NCI-H82 treated with DMSO at 0.1 percent for 48 hours (cell line): ENCODE measurements around the gene ZNF444.
A peak's percentile ranks its signal among the peaks of the same experiment; 100 is the strongest.

Experiments used
- DNase-seq: peaks from one replicate; lab custom pipeline; 2025; ENCODE audit not compliant: unreplicated experiment; lab: John Stamatoyannopoulos, UW

Gene ZNF444

GRCh38 chr19:56106993-56107392 lies 34.1 kb upstream of the ZNF444 start:
- DNase-seq, result no peak

- no peak for DNase-seq
Measured at GRCh38 chr19:56107626-56108351, 33.3 kb upstream of the ZNF444 start.

GRCh38 chr19:56108447-56109195 lies 32.5 kb upstream of the ZNF444 start:
- no peak for DNase-seq

GRCh38 chr19:56109226-56109625 lies 31.9 kb upstream of the ZNF444 start:
- DNase-seq, result no peak

GRCh38 chr19:56110515-56111448 lies 30.3 kb upstream of the ZNF444 start:
- DNase-seq, result no peak

GRCh38 chr19:56111601-56112312 lies 29.3 kb upstream of the ZNF444 start:
- no peak for DNase-seq

- DNase-seq, result no peak
Measured at GRCh38 chr19:56112313-56112709, 28.8 kb upstream of the ZNF444 start.

- DNase-seq, result no peak
Measured at GRCh38 chr19:56113074-56113632, 27.9 kb upstream of the ZNF444 start.

- no peak for DNase-seq
Measured at GRCh38 chr19:56114051-56114777, 26.9 kb upstream of the ZNF444 start.

- DNase-seq, result no peak
Measured at GRCh38 chr19:56114778-56115110, 26.3 kb upstream of the ZNF444 start.

GRCh38 chr19:56115490-56115889 lies 25.6 kb upstream of the ZNF444 start:
- no peak for DNase-seq

GRCh38 chr19:56116606-56117005 lies 24.5 kb upstream of the ZNF444 start:
- peak; percentile 92 for DNase-seq

GRCh38 chr19:56117376-56117884 lies 23.7 kb upstream of the ZNF444 start:
- peak; percentile 1 for DNase-seq

- DNase-seq, result no peak
Measured at GRCh38 chr19:56117889-56118288, 23.2 kb upstream of the ZNF444 start.

- no peak for DNase-seq
Measured at GRCh38 chr19:56118666-56119581, 22.2 kb upstream of the ZNF444 start.

GRCh38 chr19:56119582-56119978 lies 21.5 kb upstream of the ZNF444 start:
- peak; percentile 61 for DNase-seq

- no peak for DNase-seq
Measured at GRCh38 chr19:56120002-56120370, 21.1 kb upstream of the ZNF444 start.

- peak; percentile 29 for DNase-seq
Measured at GRCh38 chr19:56120371-56121179, 20.5 kb upstream of the ZNF444 start.
